HCT116 (cell line): ENCODE measurements around the gene CCDC70. TPM values are rescaled to one million over a fixed set of nuclear protein-coding genes. Genes with fewer than 3 reads are reported as not detected.

Source experiments
- ATAC-seq: fragments of 200-7000 bp; cut with Tn5 transposase; 2 replicates; pipeline ENCODE4 v1.9.1; 2020; ENCODE audit warnings: mild to moderate bottlenecking, moderate library complexity
- BruUV-seq: library from RNA; stranded (reverse); fragments of 400-500 nt; replicated peaks from 2 replicates; lab custom pipeline; 2021; lab: Mats Ljungman, UMichigan
- CTCF ChIA-PET: fragments of 300-600 bp; sonication (Branson Sonifier 250); formaldehyde crosslinking; loops from one replicate; lab custom pipeline; 2021; ENCODE audit warnings: antibody characterized with exemption; lab: Charles Lee
- POLR2A ChIA-PET: fragments of 300-600, 350-600 bp; sonication (Branson Sonifier 250); formaldehyde crosslinking; loops from one replicate; lab custom pipeline; 2021; ENCODE audit warnings: antibody characterized with exemption; lab: Charles Lee
- RAD21 ChIA-PET, 2 experiments: fragments of 300-600 bp; sonication (Branson Sonifier 250); formaldehyde crosslinking; loops; one replicate each; lab custom pipeline; 2023; ENCODE audit warnings: low total read pairs in 2 of 2; ENCODE audit not compliant: uncharacterized antibody in 2 of 2, unreplicated experiment in 2 of 2, low non-redundant PET in 1 of 2; lab: Charles Lee
- DNase-seq: peaks from one replicate; pipeline ENCODE4 v3.0.0-alpha.2; 2010; ENCODE audit warnings: low read depth, low spot score
- H2AFZ ChIP-seq: fragments of 200-600 bp; shearing (Covaris generic), sonication (generic); 2 replicates; pipeline ENCODE4 v1.6.1; 2017; ENCODE audit warnings: low read depth, mixed run types, mixed read lengths, antibody characterized with exemption, low read length; ENCODE audit not compliant: poor library complexity, severe bottlenecking
- H3K27ac ChIP-seq: 2 replicates; pipeline ENCODE4 v1.5.1; 2012; ENCODE audit warnings: low read depth, low read length
- H3K27me3 ChIP-seq: fragments of 200-600 bp; sonication (generic); 2 replicates; pipeline ENCODE4 v1.6.1; 2016; ENCODE audit warnings: mixed run types, low read length, mixed read lengths; ENCODE audit not compliant: insufficient read depth
- H3K36me3 ChIP-seq, 2 experiments: fragments of 200-500 bp in 1 of 2; fragments of 200-600 bp in 1 of 2; sonication (Bioruptor generic) in 1 of 2; sonication (generic) in 1 of 2; 2 replicates each; pipeline versions ENCODE4 v1.5.1 to v1.6.1; 2014 to 2016; ENCODE audit warnings: low read length in 2 of 2, inconsistent platforms in 1 of 2, mixed read lengths in 1 of 2, mixed run types in 1 of 2; ENCODE audit not compliant: insufficient read depth in 2 of 2, control insufficient read depth in 1 of 2
- H3K4me1 ChIP-seq, 2 experiments: fragments of 200-600 bp in 1 of 2; sonication (generic) in 1 of 2; 2 replicates each; pipeline versions ENCODE4 v1.5.1 to v1.6.1; 2012 to 2017; ENCODE audit warnings: low read length in 2 of 2, inconsistent platforms in 1 of 2, mild to moderate bottlenecking in 1 of 2, mixed read lengths in 1 of 2, mixed run types in 1 of 2, moderate library complexity in 1 of 2; ENCODE audit not compliant: insufficient read depth in 2 of 2, control insufficient read depth in 1 of 2
- H3K4me2 ChIP-seq: fragments of 200-600 bp; sonication (generic); 2 replicates; pipeline ENCODE4 v1.6.1; 2017; ENCODE audit warnings: mixed run types, low read length, mixed read lengths
- H3K4me3 ChIP-seq, 2 experiments: fragments of 200-600 bp in 1 of 2; sonication (generic) in 1 of 2; replicated peaks in 1 of 2; 2 replicates each; pipeline ENCODE4 v1.5.1; 2011 to 2016; ENCODE audit warnings: low read length in 2 of 2, control low read depth in 1 of 2, low read depth in 1 of 2, mild to moderate bottlenecking in 1 of 2, mixed read lengths in 1 of 2, mixed run types in 1 of 2
- H3K79me2 ChIP-seq: fragments of 200-600 bp; sonication (generic); 2 replicates; pipeline ENCODE4 v1.6.1; 2017; ENCODE audit warnings: mild to moderate bottlenecking, mixed run types, low read length, moderate library complexity, mixed read lengths; ENCODE audit not compliant: insufficient read depth
- H3K9ac ChIP-seq: fragments of 200-600 bp; sonication (generic); 2 replicates; pipeline ENCODE4 v1.6.1; 2016; ENCODE audit warnings: low read length, mixed read lengths
- H3K9me2 ChIP-seq: fragments of 200-600 bp; sonication (generic), shearing (Covaris generic); 2 replicates; pipeline ENCODE4 v1.6.1; 2017; ENCODE audit warnings: mixed run types, mild to moderate bottlenecking, moderate library complexity; ENCODE audit not compliant: insufficient read depth
- H3K9me3 ChIP-seq, 2 experiments: fragments of 200-500 bp in 1 of 2; fragments of 200-600 bp in 1 of 2; sonication (Bioruptor generic) in 1 of 2; sonication (generic) in 1 of 2; 2 replicates each; pipeline ENCODE4 v1.6.1; 2014 to 2017; ENCODE audit warnings: low read length in 2 of 2, mixed read lengths in 2 of 2, inconsistent platforms in 1 of 2, low read depth in 1 of 2, mild to moderate bottlenecking in 1 of 2, mixed run types in 1 of 2, moderate library complexity in 1 of 2; ENCODE audit not compliant: control insufficient read depth in 1 of 2, insufficient read depth in 1 of 2
- H4K20me1 ChIP-seq: fragments of 200-600 bp; sonication (generic), shearing (Covaris generic); 2 replicates; pipeline ENCODE4 v1.6.1; 2017; ENCODE audit warnings: mixed run types, mild to moderate bottlenecking, moderate library complexity; ENCODE audit not compliant: insufficient read depth
- CEBPB ChIP-seq: IDR thresholded peaks from 2 replicates; pipeline ENCODE4 v1.6.1; 2012; ENCODE audit warnings: low read depth
- EGR1 ChIP-seq: IDR thresholded peaks from 2 replicates; pipeline ENCODE4 v1.6.1; 2012; ENCODE audit warnings: low read depth
- EZH2 ChIP-seq: fragments of 200-600 bp; sonication (generic); IDR thresholded peaks from 2 replicates; pipeline ENCODE4 v1.6.1; 2017; ENCODE audit warnings: antibody characterized with exemption, mixed run types
- SRF ChIP-seq: IDR thresholded peaks from 2 replicates; pipeline ENCODE4 v1.6.1; 2012; ENCODE audit warnings: low read depth
- ZFX ChIP-seq: fragments of 450-650 bp; IDR thresholded peaks from 2 replicates; pipeline ENCODE4 v1.6.1; 2017
- intact Hi-C: fragments of 100-400 bp; cut with micrococcal nuclease; formaldehyde crosslinking; loops from 2 replicates; pipeline ENCODE4 v1.10.0; 2022
- total RNA-seq: library from RNA; stranded (reverse); gene quantifications from one replicate; pipeline ENCODE4 v1.2.1, GENCODE V29; 2021; ENCODE audit not compliant: unreplicated experiment
- TF ChIP-seq, protein P1 (sequence below): IDR thresholded peaks from 2 replicates; pipeline ENCODE4 v1.6.1; 2011; ENCODE audit warnings: mild to moderate bottlenecking, low read length, moderate library complexity; ENCODE audit not compliant: insufficient replicate concordance; ENCODE audit errors: extremely low read depth
- TF ChIP-seq, protein P2 (sequence below): IDR thresholded peaks from 2 replicates; pipeline ENCODE4 v1.6.1; 2012

The CCDC70 gene
- total RNA-seq, 1 experiment from 2014 or later = not detected

- TF ChIP-seq, protein P1, sequence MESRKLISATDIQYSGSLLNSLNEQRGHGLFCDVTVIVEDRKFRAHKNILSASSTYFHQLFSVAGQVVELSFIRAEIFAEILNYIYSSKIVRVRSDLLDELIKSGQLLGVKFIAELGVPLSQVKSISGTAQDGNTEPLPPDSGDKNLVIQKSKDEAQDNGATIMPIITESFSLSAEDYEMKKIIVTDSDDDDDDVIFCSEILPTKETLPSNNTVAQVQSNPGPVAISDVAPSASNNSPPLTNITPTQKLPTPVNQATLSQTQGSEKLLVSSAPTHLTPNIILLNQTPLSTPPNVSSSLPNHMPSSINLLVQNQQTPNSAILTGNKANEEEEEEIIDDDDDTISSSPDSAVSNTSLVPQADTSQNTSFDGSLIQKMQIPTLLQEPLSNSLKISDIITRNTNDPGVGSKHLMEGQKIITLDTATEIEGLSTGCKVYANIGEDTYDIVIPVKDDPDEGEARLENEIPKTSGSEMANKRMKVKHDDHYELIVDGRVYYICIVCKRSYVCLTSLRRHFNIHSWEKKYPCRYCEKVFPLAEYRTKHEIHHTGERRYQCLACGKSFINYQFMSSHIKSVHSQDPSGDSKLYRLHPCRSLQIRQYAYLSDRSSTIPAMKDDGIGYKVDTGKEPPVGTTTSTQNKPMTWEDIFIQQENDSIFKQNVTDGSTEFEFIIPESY = no peak
- TF ChIP-seq CEBPB (no peak), EGR1 (no peak), ZFX (no peak), SRF (no peak)
These were observed 32.8 kb upstream of the CCDC70 start (continued) for GRCh38 chr13:51828730-51829567.

DNA sequence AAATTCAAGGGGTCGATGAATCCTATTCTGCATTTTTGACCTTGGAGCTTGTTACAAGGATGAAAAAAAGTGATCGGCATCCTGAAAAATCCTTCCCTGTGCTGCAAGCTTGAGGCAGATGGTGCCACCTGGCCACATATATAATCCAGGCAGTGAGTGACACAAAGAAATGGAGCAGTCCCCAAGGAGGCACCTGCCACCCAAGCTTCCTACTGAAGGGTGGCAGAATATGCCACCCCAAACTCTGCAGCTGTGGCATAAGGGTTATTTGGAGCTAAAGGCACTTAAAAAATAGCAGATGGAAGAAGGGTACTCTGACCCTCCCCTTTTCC is 32.2 kb upstream of the CCDC70 start:
- no TSS peak for BruUV-seq

More for the DNA sequence above, 32.2 kb upstream of the CCDC70 start:
- ChIA-PET CTCF (interaction anchor here (1.6 kb wide), 1 partner anchor 15 kb away, joined by 4 read pairs; the partner anchor contains the start of gene TMEM272), POLR2A (no interaction called here), RAD21 (no interaction called here)
- Histone ChIP-seq H3K9me2 (no peaks in the 10 kb centered on the region), H3K27me3 (peaks cover 12% of the 10 kb centered on the region; the same call in 1 of the 2 replicates), H3K27ac (no peak overlapping the region), H3K4me3 (no peak overlapping the region), H3K9me3 (no peaks in the 10 kb centered on the region), H3K9ac (no peak overlapping the region), H3K36me3 (no peaks in the 10 kb centered on the region), H3K4me2 (no peak overlapping the region), H3K79me2 (no peaks in the 10 kb centered on the region), H2AFZ (no peak overlapping the region), H3K4me1 (no peaks in the 10 kb centered on the region), H4K20me1 (no peaks in the 10 kb centered on the region)
- ATAC-seq (no peak), DNase-seq (no peak)
- TF ChIP-seq, protein P2, sequence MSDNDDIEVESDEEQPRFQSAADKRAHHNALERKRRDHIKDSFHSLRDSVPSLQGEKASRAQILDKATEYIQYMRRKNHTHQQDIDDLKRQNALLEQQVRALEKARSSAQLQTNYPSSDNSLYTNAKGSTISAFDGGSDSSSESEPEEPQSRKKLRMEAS = no peak
- no peak for TF ChIP-seq EZH2
- intact Hi-C loops = no loop called here
